K562 (cell line): ENCODE data around the gene KLF13. TPM values are rescaled to one million over a fixed set of nuclear protein-coding genes. Genes with fewer than 3 reads are reported as not detected.

Experiments used
- DPF2 ChIP-seq: fragments of 450-650 bp; IDR thresholded peaks from 2 replicates; pipeline ENCODE4 v1.6.1; 2016
- FOXP4 ChIP-seq: sonication (generic); formaldehyde crosslinking; IDR thresholded peaks from 2 replicates; pipeline ENCODE4 v1.8.0; 2022; ENCODE audit warnings: mild to moderate bottlenecking, missing genetic modification reagents, borderline replicate concordance
- HCFC1 ChIP-seq: IDR thresholded peaks from 2 replicates; pipeline ENCODE4 v1.6.1; 2012; ENCODE audit warnings: low read depth, low read length, improper control_type of control experiment
- MCM2 ChIP-seq: fragments of 450-650 bp; IDR thresholded peaks from 2 replicates; pipeline ENCODE4 v1.6.1; 2017; ENCODE audit warnings: low read depth, mild to moderate bottlenecking
- MYNN ChIP-seq, 2 experiments: sonication (generic); formaldehyde crosslinking in 1 of 2; IDR thresholded peaks; 2 replicates each; pipeline versions ENCODE4 v1.5.0 to v1.6.1; 2016 to 2020; ENCODE audit warnings: antibody characterized with exemption in 1 of 2, missing genetic modification reagents in 1 of 2
- RAD51 ChIP-seq: fragments of 450-650 bp; IDR thresholded peaks from 2 replicates; pipeline ENCODE4 v1.7.1; 2016; ENCODE audit warnings: low read depth, mild to moderate bottlenecking, borderline replicate concordance
- RERE ChIP-seq: sonication (generic); formaldehyde crosslinking; IDR thresholded peaks from 2 replicates; pipeline ENCODE4 v1.8.0; 2023; ENCODE audit warnings: missing genetic modification reagents, mild to moderate bottlenecking, borderline replicate concordance
- SNRNP70 ChIP-seq: fragments of 200-400 bp; formaldehyde crosslinking; optimal IDR thresholded peaks from 2 replicates; pipeline ENCODE3; 2017; ENCODE audit warnings: low read depth, low read length
- TAL1 ChIP-seq: fragments of 450-650 bp; IDR thresholded peaks from 2 replicates; pipeline ENCODE4 v1.6.1; 2016; ENCODE audit warnings: mild to moderate bottlenecking
- TFAP4 ChIP-seq: sonication (generic); formaldehyde crosslinking; IDR thresholded peaks from 2 replicates; pipeline ENCODE4 v1.8.0; 2022; ENCODE audit warnings: missing genetic modification reagents, mild to moderate bottlenecking, moderate library complexity, borderline replicate concordance
- TOE1 ChIP-seq, 2 experiments: fragments of 450-650 bp in 1 of 2; sonication (generic) in 1 of 2; formaldehyde crosslinking in 1 of 2; IDR thresholded peaks; 2 replicates each; pipeline versions ENCODE4 v1.7.1 to v1.8.0; 2016 to 2022; ENCODE audit warnings: borderline replicate concordance in 2 of 2, mild to moderate bottlenecking in 2 of 2, antibody characterized with exemption in 1 of 2, inconsistent platforms in 1 of 2, low read depth in 1 of 2, missing genetic modification reagents in 1 of 2, moderate library complexity in 1 of 2
- YY1 ChIP-seq, 3 experiments: IDR thresholded peaks; 2 replicates each; pipeline ENCODE4 v1.6.1; 2011; ENCODE audit warnings: low read length in 2 of 3, mild to moderate bottlenecking in 2 of 3, moderate library complexity in 2 of 3, borderline replicate concordance in 1 of 3, control low read depth in 1 of 3, low read depth in 1 of 3; ENCODE audit not compliant: insufficient read depth in 3 of 3, insufficient replicate concordance in 2 of 3, control insufficient read depth in 1 of 3, insufficient read length in 1 of 3; ENCODE audit errors: extremely low read depth in 1 of 3
- ZBTB7A ChIP-seq: IDR thresholded peaks from 2 replicates; pipeline ENCODE4 v1.6.1; 2011; ENCODE audit warnings: low read depth, mild to moderate bottlenecking, low read length, moderate library complexity, borderline replicate concordance; ENCODE audit not compliant: control insufficient read depth
- ZNF212 ChIP-seq: fragments of 450-650 bp; formaldehyde crosslinking; IDR thresholded peaks from 2 replicates; pipeline ENCODE4 v1.4.0; 2020; ENCODE audit warnings: mild to moderate bottlenecking
- polyA plus RNA-seq, 8 experiments: library from polyadenylated mRNA; depleted of rRNA in 4 of 8; stranded (reverse) in 5 of 8; unstranded in 3 of 8; fragments of >200 nt; fragmentation: Nextera tagmentation in 2 of 8; fragmentation: Illumina TruSeq in 1 of 8; extraction: Ambion mirVana in 2 of 8; extraction: Trizol in 1 of 8; gene quantifications; 2 replicates each; pipeline versions ENCODE4 v1.2.1 to v1.2.3, GENCODE V29; 2011 to 2014; ENCODE audit warnings: inconsistent platforms in 1 of 8, missing spikeins in 1 of 8
- total RNA-seq, 7 experiments: library from RNA; depleted of rRNA in 6 of 7; stranded (reverse); fragments of >200 nt in 6 of 7; fragmentation: Illumina TruSeq in 2 of 7; extraction: Trizol in 2 of 7; gene quantifications; 2 replicates each; pipeline versions ENCODE4 v1.2.1 to v1.2.3, GENCODE V29; 2011 to 2021; ENCODE audit warnings: low replicate concordance in 1 of 7

Gene KLF13
- total and polyA plus RNA-seq, 9 of the 15 experiments (the other 6 are each of a cell fraction or from before 2014, with no cell fraction given): 1.8 to 10.5 (median 4.8) TPM

- TF ChIP-seq RERE (CRISPR knock-in tag): no peak
- peak; percentile 75 for TF ChIP-seq DPF2
- 0 out of 2 replicates have a peak, but pooled peaks have one; percentile 8 for TF ChIP-seq HCFC1
- TF ChIP-seq TAL1: peak; percentile 48; the same call in 1 of the 2 replicates
- peak; percentile 86 for TF ChIP-seq ZBTB7A
- TF ChIP-seq RAD51: no peak
- no peak for TF ChIP-seq ZNF212 (CRISPR knock-in tag)
- TF ChIP-seq TOE1 (IDR thresholded peaks at IDR 0.05; ENCODE audit: borderline replicate concordance): peak; percentile 57; the same call in 1 of the 2 replicates
- no peak for TF ChIP-seq TOE1 (CRISPR knock-in tag; IDR thresholded peaks at IDR 0.05; ENCODE audit: borderline replicate concordance, low read depth)
- TF ChIP-seq MCM2: no peak
- no peak for TF ChIP-seq MYNN (IDR thresholded peaks at IDR 0.05)
- TF ChIP-seq MYNN (CRISPR knock-in tag; IDR thresholded peaks at IDR 0.05): no peak
- no peak for TF ChIP-seq SNRNP70
- TF ChIP-seq FOXP4: no peak
- TF ChIP-seq TFAP4 (CRISPR knock-in tag): peak; percentile 87
- TF ChIP-seq YY1 (IDR thresholded peaks at IDR 0.05; ENCODE audit: borderline replicate concordance in 1 of 3, control insufficient read depth in 1 of 3, extremely low read depth in 1 of 3, insufficient read depth in 3 of 3, insufficient read length in 1 of 3, insufficient replicate concordance in 2 of 3, low read depth in 1 of 3, low read length in 2 of 3): no peak
Observed at GRCh38 chr15:31365655-31366127, 39.1 kb downstream of the KLF13 start (continued).
